ENCODE data around the gene ARHGEF10L.
"Not testable (repeated sequence)": the region's sequence is repeated elsewhere in the genome, so short reads cannot be mapped to it uniquely, and the experiment has no call there.

Gene ARHGEF10L

GRCh38 chr1:17502326-17502778 lies 37.1 kb upstream of the ARHGEF10L start:
- TF ChIP-seq, protein P1, sequence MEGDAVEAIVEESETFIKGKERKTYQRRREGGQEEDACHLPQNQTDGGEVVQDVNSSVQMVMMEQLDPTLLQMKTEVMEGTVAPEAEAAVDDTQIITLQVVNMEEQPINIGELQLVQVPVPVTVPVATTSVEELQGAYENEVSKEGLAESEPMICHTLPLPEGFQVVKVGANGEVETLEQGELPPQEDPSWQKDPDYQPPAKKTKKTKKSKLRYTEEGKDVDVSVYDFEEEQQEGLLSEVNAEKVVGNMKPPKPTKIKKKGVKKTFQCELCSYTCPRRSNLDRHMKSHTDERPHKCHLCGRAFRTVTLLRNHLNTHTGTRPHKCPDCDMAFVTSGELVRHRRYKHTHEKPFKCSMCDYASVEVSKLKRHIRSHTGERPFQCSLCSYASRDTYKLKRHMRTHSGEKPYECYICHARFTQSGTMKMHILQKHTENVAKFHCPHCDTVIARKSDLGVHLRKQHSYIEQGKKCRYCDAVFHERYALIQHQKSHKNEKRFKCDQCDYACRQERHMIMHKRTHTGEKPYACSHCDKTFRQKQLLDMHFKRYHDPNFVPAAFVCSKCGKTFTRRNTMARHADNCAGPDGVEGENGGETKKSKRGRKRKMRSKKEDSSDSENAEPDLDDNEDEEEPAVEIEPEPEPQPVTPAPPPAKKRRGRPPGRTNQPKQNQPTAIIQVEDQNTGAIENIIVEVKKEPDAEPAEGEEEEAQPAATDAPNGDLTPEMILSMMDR (IDR thresholded peaks at IDR 0.05; ENCODE audit: insufficient read depth, low read depth, low read length, missing control alignments) = peak; percentile 94
- no peak overlapping the region for H3K4me3 ChIP-seq (ENCODE audit: low read length)
- DNase-seq (ENCODE audit: low read depth) = peak; percentile 75

DNA sequence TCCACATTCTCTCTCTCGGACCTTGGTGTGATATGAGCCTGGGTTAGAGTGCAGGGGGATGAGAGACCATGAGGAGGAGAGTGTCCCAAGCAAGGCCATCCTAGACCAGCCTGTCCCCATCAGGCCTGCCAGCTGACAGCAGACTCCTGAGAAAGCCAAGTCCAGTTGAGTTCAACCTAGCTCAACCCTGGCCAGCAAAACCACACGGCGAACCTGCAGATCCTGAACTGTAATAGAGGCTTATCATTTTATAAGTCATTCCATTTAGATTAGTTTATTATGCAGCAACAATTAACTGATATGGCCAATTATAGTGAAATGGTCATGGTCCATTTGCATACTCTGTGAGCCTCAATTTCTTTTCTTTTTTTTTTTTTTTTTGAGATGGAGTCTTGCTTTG lies 36.4 kb upstream of the ARHGEF10L start:
- TF ChIP-seq, protein P1 (IDR thresholded peaks at IDR 0.05; ENCODE audit: insufficient read depth, low read depth, low read length, missing control alignments) = no peak
- no peak for DNase-seq (ENCODE audit: low read depth)

GRCh38 chr1:17507200-17507599 lies 32.3 kb upstream of the ARHGEF10L start:
- DNase-seq (ENCODE audit: low read depth); H3K4me3 ChIP-seq (ENCODE audit: low read length): not testable (repeated sequence)

More for the DNA sequence above, 36.4 kb upstream of the ARHGEF10L start:
- H3K4me3 ChIP-seq (ENCODE audit: low read length) = no peak overlapping the region

DNA sequence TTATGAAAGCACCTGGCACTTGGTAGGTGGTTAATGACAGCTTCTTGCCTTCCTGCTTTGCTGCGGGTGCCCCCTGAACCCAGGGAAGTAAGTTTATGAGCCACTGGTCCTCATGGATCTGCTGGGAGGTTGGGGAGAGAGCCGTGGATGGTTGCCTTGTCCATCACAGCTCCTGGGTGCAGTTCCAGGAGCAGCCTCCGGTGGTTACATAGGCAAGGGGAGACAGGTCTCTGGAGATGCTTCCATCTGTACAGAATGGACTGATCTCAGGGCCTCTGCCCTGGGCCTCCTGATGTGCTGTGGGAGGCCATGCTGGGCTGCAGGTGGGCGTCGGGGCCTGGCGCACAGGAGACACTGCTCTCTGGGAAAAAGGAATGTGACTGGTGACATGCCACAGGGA lies 31.6 kb upstream of the ARHGEF10L start:
- TF ChIP-seq, protein P1 (IDR thresholded peaks at IDR 0.05; ENCODE audit: insufficient read depth, low read depth, low read length, missing control alignments) = peak; percentile 38
- no peak overlapping the region for H3K4me3 ChIP-seq (ENCODE audit: low read length)
- DNase-seq (ENCODE audit: low read depth) = no peak

- TF ChIP-seq, protein P1 (IDR thresholded peaks at IDR 0.05; ENCODE audit: insufficient read depth, low read depth, low read length, missing control alignments) = no peak
- no peak for DNase-seq (ENCODE audit: low read depth)
Measured at GRCh38 chr1:17509363-17509762, 30.1 kb upstream of the ARHGEF10L start.

DNA sequence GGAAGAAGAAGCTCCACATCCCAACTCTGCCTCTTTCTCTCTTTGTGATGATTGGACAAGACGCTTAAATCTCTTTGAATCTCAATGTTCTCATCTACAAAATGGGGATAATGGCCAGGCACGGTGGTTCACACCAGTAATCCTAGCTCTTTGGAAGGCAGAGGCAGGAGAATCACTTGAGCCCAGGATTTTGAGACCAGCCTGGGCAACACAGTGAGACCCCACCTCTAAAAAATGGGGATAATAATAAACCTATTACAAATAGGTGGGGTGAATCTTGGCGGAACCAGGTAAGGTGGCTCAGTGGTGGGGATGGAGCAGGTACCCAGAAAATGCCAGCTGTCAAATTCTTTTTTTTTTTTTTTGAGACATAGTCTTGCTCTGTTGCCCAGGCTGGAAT lies 29.4 kb upstream of the ARHGEF10L start:
- TF ChIP-seq, protein P1 (IDR thresholded peaks at IDR 0.05; ENCODE audit: insufficient read depth, low read depth, low read length, missing control alignments) = no peak
- DNase-seq (ENCODE audit: low read depth) = no peak
- H3K4me3 ChIP-seq (ENCODE audit: low read length) = no peak overlapping the region

More at GRCh38 chr1:17509363-17509762, 30.1 kb upstream of the ARHGEF10L start:
- H3K4me3 ChIP-seq (ENCODE audit: low read length) = no peak overlapping the region

DNA sequence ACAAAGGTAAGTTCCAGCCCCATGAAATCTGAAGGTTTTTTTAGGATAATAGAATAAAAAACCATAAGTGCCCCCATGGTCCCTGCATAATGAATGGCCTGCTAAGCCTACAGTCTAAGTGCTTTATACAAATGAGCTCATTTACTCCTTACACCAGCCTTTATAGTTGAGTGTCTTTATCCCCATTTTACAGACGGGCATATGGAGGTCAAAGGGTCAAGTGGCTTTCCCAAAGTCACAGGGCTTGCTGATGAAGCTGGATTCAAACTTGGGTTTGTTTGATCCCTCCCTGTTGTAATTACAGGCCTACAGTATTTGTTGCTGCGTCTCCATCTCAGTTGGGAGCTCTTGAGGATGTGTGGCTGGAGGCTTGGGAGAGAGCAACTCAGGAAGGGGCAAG lies 28.3 kb upstream of the ARHGEF10L start:
- DNase-seq (ENCODE audit: low read depth) = no peak
- H3K4me3 ChIP-seq (ENCODE audit: low read length) = no peak overlapping the region
- TF ChIP-seq, protein P1 (IDR thresholded peaks at IDR 0.05; ENCODE audit: insufficient read depth, low read depth, low read length, missing control alignments) = no peak

All from epithelial cell of esophagus (primary cell).